Measurements from ENCODE around the gene NIP7.
"Not testable (repeated sequence)": the region's sequence is repeated elsewhere in the genome, so short reads cannot be mapped to it uniquely, and the experiment has no call there.

The NIP7 gene

DNA sequence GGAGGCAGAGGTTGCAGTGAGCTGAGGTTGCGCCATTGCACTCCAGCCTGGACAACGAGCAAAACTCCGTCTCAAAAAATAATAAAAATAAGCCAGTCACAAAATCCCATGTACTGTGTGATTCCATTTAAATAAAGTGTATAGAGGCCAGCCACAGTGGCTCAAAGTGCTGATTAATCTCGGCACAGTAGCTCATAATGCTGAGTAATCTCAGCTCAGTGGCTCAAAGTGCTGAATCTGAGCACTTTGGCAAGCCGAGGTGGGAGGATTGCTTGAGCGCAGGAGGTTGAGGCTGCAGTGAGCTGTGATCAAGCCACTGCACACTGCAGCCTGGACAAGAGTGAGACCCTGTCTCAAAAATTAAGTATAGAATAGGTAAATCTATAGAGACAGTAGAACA, 7.1 kb downstream of the NIP7 start:
- DNase-seq, result no peak

DNA sequence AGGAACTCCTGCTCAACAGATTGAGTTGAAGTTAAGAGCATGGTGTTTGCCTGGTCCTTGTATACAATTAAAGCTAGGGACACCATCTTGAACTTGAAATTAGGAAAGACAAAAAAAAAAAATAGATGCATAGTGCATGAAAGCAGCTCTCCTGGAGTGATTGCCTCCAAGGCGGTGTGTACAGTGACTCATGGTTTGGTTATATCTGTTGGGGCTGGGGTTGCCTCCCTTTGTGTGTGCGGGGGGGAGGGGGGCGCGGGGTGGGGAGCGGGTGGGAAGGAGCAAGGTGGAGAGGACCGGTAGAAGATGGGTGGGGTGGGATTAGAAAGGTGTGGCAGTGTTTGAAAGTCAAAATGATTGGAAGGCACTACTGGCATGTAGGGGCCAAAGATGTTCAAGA, 8.7 kb downstream of the NIP7 start:
- no peak for DNase-seq

DNA sequence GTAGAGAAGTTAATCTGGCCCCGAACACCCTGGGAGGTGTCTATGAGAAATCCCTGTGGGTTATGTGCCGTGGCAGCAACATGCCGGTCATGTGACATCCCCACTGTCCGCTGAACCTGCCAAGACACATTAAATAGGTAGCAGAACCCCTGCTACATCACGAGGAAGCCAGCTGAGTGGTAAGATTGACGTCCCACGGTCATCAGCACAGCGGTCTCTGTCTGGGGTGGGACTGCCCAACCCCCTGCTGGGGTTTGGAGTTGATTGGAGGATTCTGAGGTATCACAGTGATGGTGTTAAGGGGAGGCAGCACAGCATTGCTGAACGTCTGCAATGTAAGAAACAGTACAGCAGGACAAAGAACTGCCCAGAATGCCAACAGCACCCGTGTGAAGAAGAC, 10.0 kb downstream of the NIP7 start:
- DNase-seq, result no peak

DNA sequence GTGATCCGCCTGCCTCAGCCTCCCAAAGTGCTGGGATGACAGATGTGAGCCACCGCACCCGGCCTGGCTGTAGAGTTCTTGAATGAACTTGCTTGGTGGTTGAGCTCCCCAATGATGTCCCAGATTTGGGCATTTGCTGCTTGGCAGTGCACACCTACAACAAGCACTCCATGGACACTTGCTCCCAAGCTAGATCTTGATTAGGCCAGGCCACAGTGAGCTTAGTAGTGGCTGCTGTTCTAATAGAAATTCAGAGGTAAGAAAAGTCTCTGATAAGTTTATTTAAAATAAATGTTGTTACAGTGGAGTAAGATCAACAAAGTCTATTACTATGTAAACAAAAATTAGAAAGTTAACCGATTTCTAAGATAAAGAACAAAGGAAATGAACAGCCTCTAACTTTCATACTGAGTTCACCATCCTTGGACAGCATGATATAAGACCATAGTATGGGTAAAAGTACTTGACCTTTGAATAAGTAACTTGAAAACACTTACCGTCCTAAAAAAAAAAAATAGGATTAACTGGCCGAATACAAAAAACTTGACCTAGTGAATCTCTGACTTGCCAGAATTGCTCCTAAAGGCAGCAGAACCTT, 11.1 kb downstream of the NIP7 start:
- DNase-seq, result peak; percentile 30

DNA sequence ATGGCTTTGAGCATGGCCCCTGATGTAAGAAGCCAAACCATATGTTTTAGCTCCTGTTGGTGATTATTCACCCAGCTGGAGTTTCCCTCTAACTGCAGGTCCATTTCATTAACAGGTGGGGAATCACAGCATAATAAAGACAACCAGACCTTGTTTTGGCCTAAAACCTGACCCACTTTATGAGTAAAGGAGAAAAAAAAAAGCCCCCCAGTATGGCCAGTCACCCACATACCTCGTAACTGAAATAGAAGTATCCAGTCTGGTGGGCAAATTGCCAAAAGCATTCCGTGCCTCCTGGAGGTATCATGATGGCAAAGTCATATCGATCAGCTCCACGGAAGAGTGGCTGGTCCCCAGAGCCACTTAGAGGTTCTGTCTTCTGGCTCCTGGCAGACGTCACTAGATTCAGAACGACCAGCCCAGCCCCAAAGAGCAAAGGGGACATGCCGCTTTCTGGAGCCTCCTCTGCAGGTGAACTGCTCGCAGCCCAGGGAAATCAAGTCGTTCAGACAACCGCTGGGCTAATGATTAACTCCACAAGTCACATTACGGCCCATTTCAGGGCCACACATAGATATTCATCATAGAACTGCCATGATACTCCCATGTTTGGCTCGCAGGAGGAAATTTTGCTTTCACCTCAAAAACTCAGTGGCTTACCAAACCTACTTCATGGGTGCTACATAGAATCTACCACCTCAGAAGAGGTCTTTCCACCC, 11.9 kb downstream of the NIP7 start, which contains the start of gene TMED6:
TSS of gene TMED6 (minus strand) at position 478 of the 719 bp plus-strand sequence. CDS start at position 445, 33 bp downstream.
- DNase-seq, result peak; percentile 90

DNA sequence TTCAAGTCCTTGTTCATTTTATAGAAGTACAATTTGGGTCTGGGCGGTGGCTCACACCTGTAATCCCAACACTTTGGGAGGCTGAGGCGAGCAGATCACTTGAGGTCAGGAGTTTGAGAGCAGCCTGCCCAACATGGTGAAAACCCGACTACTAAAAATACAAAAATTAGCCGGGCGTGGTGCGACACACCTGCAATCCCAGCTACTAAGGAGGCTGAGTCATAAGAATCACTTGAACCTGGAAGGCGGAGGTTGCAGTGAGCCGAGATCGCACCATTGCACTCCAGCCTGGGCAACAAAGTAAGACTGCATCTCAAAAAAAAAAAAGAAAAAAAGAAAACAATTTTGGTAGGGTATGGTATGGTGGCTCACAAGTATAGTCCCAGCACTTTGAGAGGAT, 20.5 kb downstream of the NIP7 start:
- not testable (repeated sequence) for DNase-seq

DNA sequence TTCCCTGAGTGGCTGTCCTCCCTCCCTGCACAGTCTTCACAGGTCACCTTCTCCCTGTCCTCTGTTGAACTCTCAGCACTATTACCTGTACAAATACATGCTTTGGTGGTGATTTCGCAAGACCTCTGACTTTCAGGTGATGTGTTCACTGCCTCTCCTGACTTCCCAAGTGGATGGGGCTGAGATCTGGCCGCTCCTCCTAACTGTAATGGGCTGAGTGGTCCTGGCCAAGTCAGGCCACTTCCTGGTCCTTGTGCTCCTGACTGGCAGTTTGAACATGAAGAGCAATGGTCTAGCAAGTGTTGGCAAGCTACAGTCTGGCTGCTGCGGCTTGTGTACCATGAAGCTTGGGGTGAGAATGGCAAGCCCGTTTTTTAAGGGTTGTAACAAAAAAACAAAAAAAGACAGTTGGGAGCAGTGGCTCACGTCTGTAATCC, 23.7 kb downstream of the NIP7 start:
- DNase-seq, result no peak

DNA sequence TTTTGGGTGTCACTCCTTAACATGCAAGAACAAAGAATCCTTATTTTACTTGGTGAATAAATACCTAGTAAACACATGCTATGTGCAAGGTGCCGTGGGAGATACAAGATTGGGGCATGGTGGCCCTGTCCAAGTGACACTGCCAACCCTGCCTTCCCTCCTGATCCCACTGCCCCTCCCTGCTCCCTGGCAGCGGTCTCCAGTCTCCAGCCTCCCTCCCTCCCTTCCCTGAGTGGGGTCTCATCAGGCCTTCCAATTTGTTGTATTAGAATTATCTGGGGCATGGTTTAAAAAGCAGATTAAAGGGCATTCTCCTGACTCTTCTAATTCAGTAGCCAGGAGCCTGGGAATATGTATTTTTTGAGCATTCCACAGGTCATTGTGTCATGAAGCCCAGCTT, 24.5 kb downstream of the NIP7 start:
- DNase-seq, result no peak

DNA sequence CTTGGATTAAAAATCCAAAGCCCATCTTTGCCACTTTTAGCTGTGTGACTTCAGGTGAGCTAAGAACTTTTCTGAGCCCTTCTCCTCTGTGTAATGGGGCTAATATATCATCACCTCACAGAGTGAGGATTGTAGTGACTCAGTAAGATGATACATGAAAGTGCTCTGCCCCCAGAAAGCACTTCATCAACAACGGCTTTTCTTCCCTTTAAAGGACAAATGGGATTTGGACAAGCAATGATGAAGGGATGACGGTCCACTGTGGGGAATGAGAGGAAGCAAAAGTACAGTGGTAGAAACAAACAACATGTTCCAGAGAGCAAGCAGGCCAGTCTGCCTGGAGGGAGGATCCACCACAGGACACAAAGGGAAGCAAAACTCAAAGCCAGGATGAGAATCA, 26.3 kb downstream of the NIP7 start:
- no peak for DNase-seq

DNA sequence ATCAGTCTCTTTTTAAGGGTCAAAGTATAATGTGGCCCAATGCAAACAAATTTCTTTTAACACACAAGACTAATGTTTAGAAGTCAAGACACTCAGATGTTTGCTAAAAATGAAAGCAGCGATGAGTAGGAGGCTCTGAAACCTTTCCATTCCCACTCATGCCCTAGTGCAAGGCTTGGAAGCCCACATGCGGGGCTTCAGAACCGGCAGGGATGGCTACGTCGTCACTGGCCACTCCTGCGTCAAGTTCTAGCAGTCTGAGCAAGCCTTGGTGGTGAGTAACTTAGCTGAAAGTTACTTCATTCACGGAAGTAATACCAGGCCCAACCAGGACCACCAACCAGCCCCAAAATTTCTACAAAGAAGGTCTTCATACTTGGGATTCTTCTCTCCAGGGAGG, 26.9 kb downstream of the NIP7 start:
- no peak for DNase-seq

DNA sequence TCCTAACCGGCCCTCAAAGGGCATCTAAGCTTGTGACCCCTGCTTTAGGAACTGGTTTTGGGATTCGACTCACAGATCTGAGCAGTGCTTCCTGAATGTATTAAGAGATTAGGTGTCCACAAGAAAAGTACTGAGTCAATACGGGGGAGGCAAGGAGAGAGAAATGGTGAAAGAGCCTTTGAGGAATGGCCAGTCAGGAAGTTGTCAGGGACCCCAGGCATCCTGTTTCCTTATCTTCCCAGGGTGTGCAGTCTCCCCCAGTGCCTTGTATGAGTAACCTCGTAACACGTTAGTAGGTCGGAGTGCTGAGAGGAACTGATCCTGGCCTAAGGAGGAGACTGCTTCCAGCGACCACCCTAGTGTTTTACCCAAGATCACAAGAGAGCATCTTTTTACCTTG, 28.4 kb downstream of the NIP7 start:
- no peak for DNase-seq

DNA sequence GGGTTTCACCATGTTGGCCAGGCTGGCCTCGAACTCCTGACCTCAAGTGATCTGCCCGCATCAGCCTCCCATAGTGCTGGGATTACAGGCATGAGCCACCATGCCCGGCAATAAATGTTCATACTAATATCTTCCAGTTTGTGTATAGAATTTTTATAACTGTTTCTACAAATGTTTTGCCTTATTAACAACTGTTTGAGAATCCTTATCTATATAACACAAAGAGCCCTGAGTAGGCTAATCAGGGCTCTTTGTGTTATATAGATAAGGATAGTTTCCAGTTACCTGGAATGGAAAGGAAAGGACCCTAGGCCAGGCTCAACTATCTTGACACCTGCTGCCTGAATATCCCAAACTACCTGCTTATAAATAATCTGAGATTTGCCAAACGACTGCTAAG, 29.3 kb downstream of the NIP7 start:
- no peak for DNase-seq

DNA sequence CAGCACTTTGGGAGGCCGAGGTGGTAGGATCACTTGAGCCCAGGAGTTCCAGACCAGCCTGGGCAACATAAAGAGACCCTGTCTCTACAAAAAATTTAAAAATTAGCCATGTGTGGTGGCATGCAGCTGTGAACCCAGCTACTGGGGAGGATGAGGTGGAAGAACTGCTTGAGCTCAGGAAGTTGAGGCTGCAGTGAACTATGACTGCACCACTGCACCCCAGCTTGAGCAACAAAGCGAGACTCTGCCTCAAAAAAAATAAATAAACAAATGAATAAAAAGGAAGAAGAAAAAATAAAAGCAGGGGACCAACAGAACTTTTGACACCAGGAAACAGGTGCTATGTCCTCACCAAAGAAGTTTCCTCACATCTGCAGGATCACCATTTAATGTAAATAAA, 32.0 kb downstream of the NIP7 start:
- DNase-seq, result no peak

DNA sequence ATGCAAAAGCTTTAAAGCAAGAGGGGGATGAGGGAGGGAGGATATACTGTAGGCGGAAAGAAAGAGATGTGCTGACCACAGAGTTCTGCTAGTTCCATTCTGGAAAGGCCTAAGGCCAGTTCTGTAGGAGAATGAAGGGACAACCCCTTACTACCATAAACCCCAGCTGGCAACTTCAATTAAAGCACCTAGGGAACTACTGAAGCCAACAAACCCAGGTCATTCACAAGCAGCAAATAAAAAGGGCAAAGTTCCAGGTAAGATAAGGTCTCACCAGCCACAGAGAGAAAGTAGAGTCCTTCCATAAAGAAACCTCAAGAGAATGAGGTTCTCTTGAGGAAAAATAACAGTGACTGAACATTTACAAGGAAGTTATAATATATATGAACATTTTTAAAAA, 33.4 kb downstream of the NIP7 start:
- no peak for DNase-seq

DNA sequence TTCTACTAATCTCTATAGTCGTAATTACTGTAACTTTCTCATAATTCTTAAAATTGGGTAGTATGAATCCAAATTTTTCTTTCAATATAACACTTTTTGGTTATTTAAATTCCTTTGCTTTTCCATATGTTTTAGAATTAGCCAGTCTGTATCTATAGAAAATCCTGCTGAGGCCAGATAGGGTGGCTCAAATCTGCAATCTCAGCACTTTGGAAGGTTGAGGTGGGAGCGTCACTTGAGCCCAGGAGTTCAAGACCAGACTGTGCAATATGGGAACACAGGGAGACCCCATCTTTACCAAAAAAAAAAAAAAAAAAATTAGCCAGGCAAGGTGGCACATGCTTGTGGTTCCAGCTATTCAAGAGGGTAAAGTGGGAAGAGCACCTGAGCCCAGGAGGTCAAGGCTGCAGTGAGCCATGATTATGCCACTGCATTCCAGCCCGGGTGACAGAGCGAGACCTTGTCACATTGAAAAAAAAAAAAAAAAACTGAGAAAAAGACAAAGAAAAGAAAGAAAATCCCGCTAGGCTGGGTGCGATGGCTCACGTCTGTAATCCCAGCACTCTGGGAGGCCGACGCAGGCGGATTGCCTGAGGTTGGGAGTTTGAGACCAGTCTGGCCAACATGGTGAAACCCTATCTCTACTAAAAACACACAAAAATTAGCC, 37.0 kb downstream of the NIP7 start:
- DNase-seq, result no peak

DNA sequence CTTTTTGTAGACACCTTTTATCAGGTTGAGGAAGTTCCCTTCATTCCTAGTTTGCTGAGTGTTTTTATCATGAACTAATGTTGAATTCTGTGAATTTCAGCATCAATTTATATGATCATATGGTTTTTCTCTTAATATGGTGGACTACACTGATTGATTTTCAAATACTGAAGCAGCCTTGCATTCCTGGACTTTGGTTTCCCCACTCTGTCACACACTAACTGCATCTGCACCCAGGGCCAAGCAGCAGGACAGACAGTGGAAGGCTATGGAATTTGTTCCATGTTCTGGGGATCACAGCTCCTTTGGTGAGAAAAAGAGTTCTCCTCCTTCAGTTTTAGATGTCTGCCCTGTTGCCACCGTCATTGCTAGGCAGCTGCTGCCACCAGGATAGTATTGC, 38.5 kb downstream of the NIP7 start:
- DNase-seq, result no peak

DNA sequence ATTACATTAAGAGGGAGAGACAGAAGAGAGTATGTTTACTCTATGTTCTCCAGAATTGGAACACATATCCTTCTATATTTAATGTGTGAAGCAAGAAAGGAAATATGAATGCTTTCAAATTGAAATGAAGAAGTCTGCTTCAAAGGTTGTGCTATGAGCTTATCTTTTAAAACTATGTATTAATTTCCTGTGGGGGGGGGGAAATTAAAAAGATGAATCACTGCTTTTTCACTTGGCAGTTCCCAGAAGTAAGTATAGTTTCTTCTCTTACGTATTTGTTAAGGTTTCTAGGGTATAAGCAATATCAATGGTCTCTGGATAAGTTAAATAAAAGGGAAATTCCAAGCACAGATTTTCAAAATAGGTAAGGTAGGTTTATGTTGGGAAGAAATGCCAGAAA, 39.2 kb downstream of the NIP7 start:
- DNase-seq, result no peak

DNA sequence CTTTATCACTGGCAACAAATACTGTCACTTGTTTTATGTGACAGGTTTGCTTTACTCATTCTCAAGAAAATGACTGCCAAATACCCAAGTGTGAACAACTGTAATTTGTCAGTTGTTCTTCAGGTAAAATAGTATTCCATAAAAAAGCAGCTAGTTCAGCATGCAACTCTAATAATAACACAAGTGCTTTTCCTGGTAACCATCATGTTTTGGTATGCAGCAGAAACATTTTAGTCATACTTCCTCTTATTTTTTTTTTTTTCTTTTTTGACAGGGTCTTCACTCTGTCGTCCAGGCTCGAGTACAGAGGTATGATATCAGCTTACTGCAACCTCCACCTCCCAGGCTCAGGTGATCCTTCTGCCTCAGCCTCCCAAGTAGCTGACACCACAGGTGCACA, 41.7 kb downstream of the NIP7 start:
- peak; percentile 7 for DNase-seq

DNA sequence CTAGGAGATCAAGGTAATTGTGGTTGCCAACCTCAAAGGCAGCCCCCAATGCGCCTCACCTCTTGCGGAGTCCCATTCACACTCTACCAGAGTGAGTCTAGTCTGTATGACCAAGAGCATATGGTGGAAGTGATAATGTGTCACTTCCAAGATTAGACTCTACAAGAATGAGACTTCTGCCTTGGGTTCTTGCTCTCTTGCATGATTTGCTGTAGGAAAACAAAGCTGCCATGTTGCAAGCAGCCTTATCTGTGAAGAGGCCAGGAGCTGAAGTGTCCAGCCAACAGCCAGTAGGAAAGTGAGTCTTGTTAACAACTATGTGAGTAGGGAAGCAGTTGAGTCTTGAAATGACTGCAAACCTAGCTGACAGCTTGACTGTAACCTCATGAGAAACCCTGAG, 42.8 kb downstream of the NIP7 start:
- no peak for DNase-seq

DNA sequence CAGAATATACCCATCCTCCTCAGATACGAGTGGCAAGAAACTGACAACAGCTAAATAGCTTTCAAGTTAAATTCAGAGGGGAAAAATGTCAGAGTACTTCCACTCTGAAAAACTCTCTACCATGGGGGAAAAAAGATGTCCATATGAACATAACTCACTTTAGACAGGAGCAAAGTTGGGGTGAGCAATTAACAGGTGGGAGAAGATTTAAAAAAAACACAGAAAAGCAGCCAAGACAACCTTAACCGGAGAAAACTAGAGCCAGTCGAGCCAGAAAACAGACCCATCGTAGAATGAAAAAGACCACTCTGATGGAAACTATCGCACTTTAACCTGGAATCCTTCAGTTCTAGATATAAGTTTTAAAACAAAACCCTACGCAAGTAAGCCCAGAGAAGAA, 45.4 kb downstream of the NIP7 start:
- DNase-seq, result no peak

DNA sequence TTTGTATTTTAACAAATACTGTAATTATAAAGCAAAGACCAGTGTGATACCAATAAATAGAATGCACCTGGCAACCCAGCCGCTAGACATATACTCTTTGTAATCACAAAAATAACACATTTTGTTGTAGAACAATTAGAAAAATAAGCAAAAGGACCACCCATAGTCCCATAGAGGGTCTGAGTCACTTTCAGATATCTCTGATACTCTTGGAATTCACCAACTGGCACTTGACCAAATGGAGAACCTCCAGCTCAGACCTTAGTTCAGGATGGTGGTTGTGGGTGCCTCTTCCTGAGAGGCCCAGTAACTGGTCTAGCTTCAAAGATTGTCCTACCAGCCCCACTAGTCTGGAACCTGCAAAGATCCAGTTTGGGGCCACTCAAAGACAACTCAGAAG, 47.0 kb downstream of the NIP7 start:
- no peak for DNase-seq

All from DMS53 (cell line).